OCI-LY3 (cell line): ENCODE data around the gene SCN3B.

Source experiments
- EZH2phosphoT487 ChIP-seq: fragments of 200-600 bp; shearing (Covaris generic); IDR thresholded peaks from 2 replicates; pipeline ENCODE4 v1.6.1; 2018; ENCODE audit warnings: antibody characterized with exemption, mixed run types, low read depth
- TF ChIP-seq, protein P1 (sequence below): fragments of 200-600, 300-600 bp; sonication (generic); IDR thresholded peaks from 2 replicates; pipeline ENCODE4 v1.5.1; 2014; ENCODE audit warnings: antibody characterized with exemption, low read length, low read depth

DNA sequence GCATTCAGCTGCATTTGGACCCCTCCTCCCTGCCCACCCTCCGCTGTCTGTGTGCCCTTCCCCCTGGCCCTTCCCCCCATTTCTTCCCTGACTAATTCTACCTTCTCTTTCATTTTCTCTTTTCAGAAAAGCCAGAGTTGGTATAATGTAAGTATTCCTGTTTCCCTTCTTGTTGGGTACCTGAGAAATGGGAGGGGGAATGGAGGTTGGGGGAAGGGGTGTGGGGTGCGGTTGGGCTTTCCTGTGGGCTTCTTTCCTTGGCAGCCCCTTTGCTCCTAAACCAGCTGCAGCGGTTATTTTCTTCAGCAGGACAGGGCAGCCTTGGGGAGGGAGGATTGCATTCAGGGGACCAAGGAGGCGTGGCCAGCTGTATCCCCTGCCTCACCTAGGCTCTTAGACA lies 70.2 kb downstream of the SCN3B start:
- TF ChIP-seq, protein P1, sequence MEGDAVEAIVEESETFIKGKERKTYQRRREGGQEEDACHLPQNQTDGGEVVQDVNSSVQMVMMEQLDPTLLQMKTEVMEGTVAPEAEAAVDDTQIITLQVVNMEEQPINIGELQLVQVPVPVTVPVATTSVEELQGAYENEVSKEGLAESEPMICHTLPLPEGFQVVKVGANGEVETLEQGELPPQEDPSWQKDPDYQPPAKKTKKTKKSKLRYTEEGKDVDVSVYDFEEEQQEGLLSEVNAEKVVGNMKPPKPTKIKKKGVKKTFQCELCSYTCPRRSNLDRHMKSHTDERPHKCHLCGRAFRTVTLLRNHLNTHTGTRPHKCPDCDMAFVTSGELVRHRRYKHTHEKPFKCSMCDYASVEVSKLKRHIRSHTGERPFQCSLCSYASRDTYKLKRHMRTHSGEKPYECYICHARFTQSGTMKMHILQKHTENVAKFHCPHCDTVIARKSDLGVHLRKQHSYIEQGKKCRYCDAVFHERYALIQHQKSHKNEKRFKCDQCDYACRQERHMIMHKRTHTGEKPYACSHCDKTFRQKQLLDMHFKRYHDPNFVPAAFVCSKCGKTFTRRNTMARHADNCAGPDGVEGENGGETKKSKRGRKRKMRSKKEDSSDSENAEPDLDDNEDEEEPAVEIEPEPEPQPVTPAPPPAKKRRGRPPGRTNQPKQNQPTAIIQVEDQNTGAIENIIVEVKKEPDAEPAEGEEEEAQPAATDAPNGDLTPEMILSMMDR: no peak
- no peak for TF ChIP-seq EZH2phosphoT487
